ENCODE measurements around the gene VPS13D.

Gene VPS13D

GRCh38 chr1:12338823-12339222 is 109.0 kb downstream of the VPS13D start:
- no peak for DNase-seq

GRCh38 chr1:12339396-12339795 is 109.6 kb downstream of the VPS13D start:
- no peak for DNase-seq

- DNase-seq, result no peak
These were observed 110.1 kb downstream of the VPS13D start for GRCh38 chr1:12339811-12340543.

GRCh38 chr1:12340544-12340930 is 110.7 kb downstream of the VPS13D start:
- DNase-seq, result no peak

GRCh38 chr1:12341667-12342066 is 111.8 kb downstream of the VPS13D start:
- DNase-seq, result no peak

- no peak for DNase-seq
These were observed 112.7 kb downstream of the VPS13D start for GRCh38 chr1:12342401-12343003.

- peak; percentile 33 to 46 for DNase-seq
These were observed 114.1 kb downstream of the VPS13D start for GRCh38 chr1:12343823-12344487.

GRCh38 chr1:12344596-12345349 is 114.9 kb downstream of the VPS13D start:
- peak; percentile 98 for DNase-seq

- DNase-seq, result peak; percentile 60 to 66
These were observed 115.8 kb downstream of the VPS13D start for GRCh38 chr1:12345350-12346217.

GRCh38 chr1:12346483-12347151 is 116.8 kb downstream of the VPS13D start:
- DNase-seq, result no peak

GRCh38 chr1:12348113-12348512 is 118.3 kb downstream of the VPS13D start:
- DNase-seq, result no peak

- no peak for DNase-seq
These were observed 124.2 kb downstream of the VPS13D start for GRCh38 chr1:12353981-12354380.

GRCh38 chr1:12356004-12356890 is 126.4 kb downstream of the VPS13D start:
- DNase-seq, result no peak

GRCh38 chr1:12358499-12358898 is 128.7 kb downstream of the VPS13D start:
- DNase-seq, result no peak

GRCh38 chr1:12359359-12360133 is 129.7 kb downstream of the VPS13D start:
- DNase-seq, result no peak

- no peak for DNase-seq
These were observed 138.8 kb downstream of the VPS13D start for GRCh38 chr1:12368646-12369045.

GRCh38 chr1:12369258-12369657 is 139.4 kb downstream of the VPS13D start:
- no peak for DNase-seq

GRCh38 chr1:12370333-12370975 is 140.6 kb downstream of the VPS13D start:
- no peak for DNase-seq

GRCh38 chr1:12371053-12371452 is 141.2 kb downstream of the VPS13D start:
- no peak for DNase-seq

All from Kasumi-1 (cell line).